ENCODE data around the gene TES.

The TES gene

DNA sequence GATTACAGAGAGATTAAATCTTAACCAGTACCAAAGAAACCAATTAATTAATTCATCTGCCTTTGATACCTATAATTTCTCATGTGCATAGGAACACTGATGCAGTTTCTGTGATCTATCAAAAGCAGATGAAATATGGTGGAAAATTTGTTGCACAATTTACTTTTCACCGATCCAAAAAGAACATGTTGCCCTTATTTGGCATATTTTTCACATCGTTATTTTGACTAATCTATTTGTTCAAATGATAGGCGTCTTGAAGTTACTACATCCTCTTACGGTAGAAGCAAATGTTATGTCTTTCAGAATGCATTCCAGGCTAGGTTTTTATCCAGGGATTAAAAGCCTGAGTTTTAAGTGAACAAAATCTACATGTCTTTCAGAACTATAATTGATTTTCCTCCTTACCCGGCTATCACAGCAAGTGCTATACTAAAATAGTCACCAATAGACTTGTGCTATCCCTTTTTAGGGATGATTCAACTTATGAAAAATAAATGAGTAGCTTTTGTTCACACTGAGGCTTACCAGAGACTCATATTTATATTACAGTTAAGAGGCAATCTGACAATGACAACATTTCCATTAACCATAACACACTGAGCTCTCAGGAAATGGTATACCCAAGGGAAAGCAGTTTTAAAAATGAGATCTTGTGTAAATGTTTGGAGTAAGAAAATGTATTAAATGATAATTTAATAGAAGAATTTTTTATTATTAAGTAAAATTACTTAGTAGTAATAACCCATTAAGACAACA, 16.8 kb upstream of the TES start:
- DNase-seq (ENCODE audit: low spot score) = no peak

GRCh38 chr7:116194115-116194514, 16.2 kb upstream of the TES start:
- DNase-seq (ENCODE audit: low spot score) = no peak

DNA sequence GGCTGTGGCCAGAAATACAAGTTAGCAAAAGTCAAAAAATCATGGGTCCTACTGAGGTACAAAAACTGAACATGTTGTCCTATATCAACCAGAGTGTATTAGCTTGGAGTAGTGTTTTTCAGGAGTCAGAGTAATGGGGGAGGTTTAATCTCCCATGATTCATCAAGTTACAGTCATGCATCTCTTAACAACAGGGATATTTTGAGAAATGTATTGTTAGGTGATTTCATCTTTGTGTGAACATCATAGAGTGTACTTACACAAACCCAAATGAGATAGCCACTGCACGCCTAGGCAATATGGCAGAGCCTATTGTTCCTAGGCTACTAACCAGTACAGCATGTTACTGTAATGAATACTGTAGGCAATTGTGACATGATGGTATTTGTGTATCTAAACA, 14.9 kb upstream of the TES start:
- no peak for DNase-seq (ENCODE audit: low spot score)

GRCh38 chr7:116196947-116197346, 13.4 kb upstream of the TES start:
- DNase-seq (ENCODE audit: low spot score) = no peak

DNA sequence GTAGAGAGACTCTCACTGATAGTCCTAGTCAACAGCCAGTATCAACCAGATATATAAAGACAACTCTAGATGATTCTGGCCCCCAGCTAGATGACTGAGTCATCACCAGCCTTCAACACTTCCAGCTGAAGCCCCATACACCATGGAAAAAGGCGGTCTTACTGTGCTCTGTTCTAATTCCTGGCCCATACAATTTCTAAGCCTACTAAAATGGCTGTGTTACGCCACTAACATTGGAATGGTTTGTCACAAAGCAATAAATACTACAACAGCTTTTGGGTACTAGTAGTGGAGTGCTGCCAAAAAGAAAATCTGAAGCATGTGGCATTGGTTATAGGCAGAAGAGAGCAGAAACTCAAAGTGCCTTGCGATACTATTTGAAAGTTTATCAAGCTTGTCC, 13.0 kb upstream of the TES start:
- DNase-seq (ENCODE audit: low spot score) = no peak

DNA sequence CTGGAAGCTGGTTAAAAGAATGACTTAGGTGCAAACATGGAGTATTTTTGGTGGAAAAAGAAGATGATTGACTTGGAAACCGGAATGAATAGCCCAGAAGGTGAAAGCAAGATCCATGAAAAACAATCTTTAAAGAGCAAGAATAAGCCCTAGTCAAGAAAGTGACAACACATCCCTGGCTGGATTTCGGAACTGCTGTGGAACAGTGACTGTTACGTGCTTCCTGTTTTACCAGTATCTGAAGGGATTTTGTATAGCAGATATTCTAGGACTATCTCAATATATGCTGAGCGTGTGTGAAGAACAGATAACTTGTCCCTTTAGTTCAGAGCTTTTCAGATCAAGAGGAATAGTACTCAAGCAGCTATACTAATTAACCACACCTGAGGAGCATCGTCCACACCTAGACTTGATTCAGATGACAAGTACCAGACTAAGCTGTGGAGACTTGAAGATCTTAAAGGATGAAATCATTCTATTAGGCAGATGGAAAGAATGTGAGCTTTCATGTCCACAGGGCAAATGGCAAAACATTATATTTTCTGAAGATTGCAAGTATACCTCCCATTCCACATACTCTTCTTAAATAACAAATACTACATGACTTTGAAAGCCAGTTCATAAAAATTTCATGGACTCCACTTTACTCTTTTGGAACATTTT, 11.5 kb upstream of the TES start:
- no peak for DNase-seq (ENCODE audit: low spot score)

GRCh38 chr7:116200963-116201362, 9.4 kb upstream of the TES start:
- DNase-seq (ENCODE audit: low spot score) = no peak

DNA sequence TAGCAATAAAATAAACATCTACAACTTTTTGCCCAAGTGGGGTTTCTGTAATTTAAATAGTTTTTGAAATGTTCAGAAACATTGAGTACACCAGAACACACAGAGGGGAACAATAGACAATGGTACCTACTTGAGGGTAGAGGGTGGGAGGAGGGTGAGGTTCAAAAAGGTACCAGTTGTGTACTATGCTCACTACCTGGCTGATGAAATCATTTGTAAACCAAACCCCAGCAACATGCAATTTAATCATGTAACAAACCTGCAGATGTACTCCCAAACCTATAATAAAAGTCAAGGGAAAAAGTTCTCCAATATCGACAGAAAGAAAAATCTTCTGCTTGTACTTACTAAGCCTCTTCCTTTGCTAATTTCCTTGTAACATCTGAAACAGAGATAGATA, 4.2 kb upstream of the TES start:
- DNase-seq (ENCODE audit: low spot score) = no peak

- DNase-seq (ENCODE audit: low spot score) = no peak
These were observed 1.4 kb upstream of the TES start for GRCh38 chr7:116208919-116209318.

GRCh38 chr7:116209561-116210070, 723 bp upstream of the TES start:
- no peak for DNase-seq (ENCODE audit: low spot score)

GRCh38 chr7:116211006-116211912, 920 bp downstream of the TES start:
- DNase-seq (ENCODE audit: low spot score) = peak; percentile 80

- no peak for DNase-seq (ENCODE audit: low spot score)
These were observed 1.7 kb downstream of the TES start for GRCh38 chr7:116211913-116212596.

DNA sequence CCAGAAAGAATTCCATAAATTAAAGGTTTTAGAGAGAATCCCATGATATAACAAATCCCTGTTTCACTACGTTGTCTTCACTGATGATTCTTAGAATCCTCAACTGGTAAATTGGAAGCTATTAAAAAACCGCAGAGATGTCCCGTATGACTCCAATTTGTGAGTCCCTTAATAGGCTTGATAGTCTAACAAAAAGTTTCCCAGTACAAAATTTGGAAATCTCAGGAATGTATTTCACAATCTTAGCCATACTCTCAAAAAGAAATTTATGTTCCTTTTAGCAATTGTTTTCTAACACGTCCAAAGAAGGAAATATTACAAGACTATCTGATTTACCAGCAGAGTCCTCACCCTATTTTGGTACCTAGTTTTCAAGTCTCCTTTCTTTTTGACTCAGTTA, 2.5 kb downstream of the TES start:
- no peak for DNase-seq (ENCODE audit: low spot score)

DNA sequence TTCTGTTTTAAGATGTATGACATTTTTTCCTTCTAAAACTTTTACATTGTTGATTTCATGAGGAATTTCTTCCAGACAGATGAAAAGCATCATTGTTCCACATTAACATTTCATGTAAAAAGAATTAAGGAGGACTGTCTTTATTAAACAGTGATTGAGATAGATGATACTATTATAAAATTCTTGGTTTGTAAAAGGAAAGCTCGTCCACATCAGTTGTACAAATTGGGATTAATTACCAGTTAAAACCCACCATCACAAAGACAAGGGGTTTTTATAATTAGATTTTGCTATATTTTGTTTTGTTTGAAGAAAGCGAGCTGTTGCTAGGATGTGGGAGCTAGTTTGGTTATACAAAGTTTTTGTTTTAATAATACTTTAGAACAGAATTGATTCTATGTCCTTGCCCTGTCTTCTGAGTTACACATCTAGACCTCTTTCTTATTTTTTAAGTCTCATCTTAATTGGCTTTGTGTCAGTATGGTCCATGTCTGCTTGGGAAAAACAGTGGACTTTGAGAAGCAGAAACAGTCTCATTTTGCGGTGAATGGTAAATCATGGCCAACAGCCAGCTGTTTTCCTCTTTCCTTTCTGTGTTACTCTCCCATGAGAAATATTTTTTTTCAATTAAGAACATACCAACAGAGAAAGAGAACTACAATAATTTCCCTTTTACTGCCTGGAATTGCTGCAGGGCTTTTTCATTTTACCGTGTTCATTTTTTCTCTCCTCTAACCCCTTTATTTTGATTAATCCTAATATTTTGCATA, 3.2 kb downstream of the TES start:
- no peak for DNase-seq (ENCODE audit: low spot score)

DNA sequence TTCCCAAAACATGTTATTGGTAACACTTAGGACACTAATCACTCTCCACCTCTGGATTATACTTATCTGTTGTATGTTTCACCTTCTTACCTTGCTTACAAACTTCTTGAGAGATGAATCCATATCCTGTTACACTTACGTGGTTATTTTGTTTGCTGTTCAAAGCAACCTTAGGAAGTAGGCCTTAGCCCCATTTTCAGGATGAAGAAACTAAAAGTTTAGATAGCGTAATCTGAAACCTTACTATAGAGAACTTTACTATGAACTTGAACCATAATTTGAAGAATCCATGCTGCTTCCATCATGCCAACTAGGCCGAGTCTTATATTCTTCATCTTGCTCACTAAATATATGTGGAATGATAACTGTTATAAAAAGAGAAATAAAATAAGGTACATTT, 4.6 kb downstream of the TES start:
- DNase-seq (ENCODE audit: low spot score) = no peak

DNA sequence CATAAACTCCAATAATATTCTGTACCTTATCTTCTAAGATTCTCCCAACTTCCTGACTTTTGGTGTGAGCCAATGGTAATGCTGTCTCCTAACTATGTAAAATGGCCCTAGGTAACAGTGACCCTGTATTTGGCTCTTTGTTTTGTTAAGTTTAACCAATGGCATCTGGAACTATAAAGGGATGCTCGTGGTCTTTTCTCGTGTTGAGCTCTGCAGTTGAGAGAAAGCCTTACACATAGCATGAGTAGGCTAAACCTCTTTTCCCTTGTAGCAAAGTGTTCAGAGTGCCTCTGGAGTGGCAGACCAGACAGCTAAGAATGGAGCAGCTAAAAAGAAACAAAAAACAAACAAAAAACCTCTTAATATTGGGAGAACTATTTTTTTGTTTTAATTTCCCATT, 5.2 kb downstream of the TES start:
- DNase-seq (ENCODE audit: low spot score) = no peak

- no peak for DNase-seq (ENCODE audit: low spot score)
These were observed 6.7 kb downstream of the TES start for GRCh38 chr7:116216956-116217571.

- no peak for DNase-seq (ENCODE audit: low spot score)
These were observed 7.8 kb downstream of the TES start for GRCh38 chr7:116218051-116218645.

DNA sequence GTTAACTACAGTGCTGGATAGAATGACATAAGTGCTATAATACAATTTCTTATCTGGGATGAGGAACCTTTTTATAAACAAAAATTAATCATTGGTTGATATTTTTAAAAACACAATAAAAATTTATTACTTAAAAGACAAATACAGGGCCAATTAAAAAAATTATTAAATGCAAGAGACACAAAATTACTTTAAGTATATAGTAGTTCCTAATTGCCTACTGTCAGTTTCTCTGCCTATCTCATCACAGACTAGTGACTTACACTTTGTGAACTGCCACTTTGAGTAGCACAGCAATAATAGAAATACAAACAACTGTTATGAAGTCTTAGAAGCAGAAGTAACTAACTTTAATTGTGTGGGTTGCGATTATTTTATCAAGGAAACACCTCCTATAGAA, 8.4 kb downstream of the TES start:
- no peak for DNase-seq (ENCODE audit: low spot score)

DNA sequence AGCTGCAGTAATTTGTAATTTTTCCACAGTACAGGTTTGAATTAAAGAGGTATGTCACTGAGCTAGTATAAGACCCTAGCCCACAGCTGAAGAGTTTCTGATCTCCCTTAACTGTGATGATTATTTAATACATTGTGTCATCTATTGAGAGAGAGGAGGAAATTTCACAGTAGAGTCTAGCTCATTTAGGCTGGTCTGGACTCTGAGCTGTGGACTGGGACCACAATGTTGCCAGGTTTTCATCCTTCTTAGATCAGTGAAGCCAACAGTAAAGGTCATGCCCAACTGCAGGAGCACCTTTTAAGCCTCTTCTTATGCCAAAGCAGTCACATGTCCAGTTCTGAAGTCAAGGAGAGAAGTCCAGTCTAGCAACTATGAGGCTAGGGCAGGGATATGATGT, 8.9 kb downstream of the TES start:
- no peak for DNase-seq (ENCODE audit: low spot score)

All from CD4-positive, alpha-beta T cell treated with Interleukin-6 at 100 ng/mL for 8 hours (primary cell).